GM13977 (cell line): Measurements from ENCODE around the gene OSBPL1A.
A peak's percentile ranks its signal among the peaks of the same experiment; 100 is the strongest.

Experiments used
- DNase-seq: peaks from one replicate; pipeline ENCODE4 v3.0.0; 2012; ENCODE audit warnings: low spot score
- in situ Hi-C: fragments of 300-500 bp; cut with MboI; formaldehyde crosslinking; loops from one replicate; pipeline ENCODE4 v1.12.0; 2022; ENCODE audit warnings: low sequenced_read_pairs, low pct_unique_long_range_greater_than_20kb, mixed read lengths, inconsistent platforms; ENCODE audit not compliant: unreplicated experiment
- TF ChIP-seq, protein P1 (sequence below): IDR thresholded peaks from 2 replicates; pipeline ENCODE4 v1.5.1; 2012; ENCODE audit warnings: mild to moderate bottlenecking, control low read depth; ENCODE audit not compliant: insufficient read depth; ENCODE audit errors: extremely low read depth, missing control alignments

The OSBPL1A gene

DNA sequence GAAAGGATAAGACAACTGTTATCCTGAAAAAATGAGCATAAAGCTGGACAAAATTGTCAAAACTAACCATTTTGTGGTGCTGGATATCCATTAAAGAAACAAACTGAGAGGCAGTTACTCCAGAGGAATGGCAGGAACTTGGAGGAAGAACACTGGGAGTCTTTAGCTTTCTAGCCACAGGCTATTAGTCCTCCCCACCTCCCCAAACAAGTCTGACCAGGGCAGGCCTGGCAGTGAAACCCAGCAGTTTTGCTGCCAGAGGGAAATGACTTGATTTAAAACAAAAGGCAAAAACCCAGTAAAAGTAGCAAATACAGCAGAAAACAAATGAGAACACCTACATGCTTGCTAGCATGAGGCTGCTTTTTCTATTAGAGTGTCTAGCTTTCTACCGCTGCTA lies 34.9 kb downstream of the OSBPL1A start:
- in situ Hi-C loops: loop anchor here (10.0 to 25.0 kb wide), 2 partner anchors 122 to 350 kb away; no protein-coding TSS in a partner anchor
- TF ChIP-seq, protein P1, sequence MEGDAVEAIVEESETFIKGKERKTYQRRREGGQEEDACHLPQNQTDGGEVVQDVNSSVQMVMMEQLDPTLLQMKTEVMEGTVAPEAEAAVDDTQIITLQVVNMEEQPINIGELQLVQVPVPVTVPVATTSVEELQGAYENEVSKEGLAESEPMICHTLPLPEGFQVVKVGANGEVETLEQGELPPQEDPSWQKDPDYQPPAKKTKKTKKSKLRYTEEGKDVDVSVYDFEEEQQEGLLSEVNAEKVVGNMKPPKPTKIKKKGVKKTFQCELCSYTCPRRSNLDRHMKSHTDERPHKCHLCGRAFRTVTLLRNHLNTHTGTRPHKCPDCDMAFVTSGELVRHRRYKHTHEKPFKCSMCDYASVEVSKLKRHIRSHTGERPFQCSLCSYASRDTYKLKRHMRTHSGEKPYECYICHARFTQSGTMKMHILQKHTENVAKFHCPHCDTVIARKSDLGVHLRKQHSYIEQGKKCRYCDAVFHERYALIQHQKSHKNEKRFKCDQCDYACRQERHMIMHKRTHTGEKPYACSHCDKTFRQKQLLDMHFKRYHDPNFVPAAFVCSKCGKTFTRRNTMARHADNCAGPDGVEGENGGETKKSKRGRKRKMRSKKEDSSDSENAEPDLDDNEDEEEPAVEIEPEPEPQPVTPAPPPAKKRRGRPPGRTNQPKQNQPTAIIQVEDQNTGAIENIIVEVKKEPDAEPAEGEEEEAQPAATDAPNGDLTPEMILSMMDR: no peak
- DNase-seq: no peak

DNA sequence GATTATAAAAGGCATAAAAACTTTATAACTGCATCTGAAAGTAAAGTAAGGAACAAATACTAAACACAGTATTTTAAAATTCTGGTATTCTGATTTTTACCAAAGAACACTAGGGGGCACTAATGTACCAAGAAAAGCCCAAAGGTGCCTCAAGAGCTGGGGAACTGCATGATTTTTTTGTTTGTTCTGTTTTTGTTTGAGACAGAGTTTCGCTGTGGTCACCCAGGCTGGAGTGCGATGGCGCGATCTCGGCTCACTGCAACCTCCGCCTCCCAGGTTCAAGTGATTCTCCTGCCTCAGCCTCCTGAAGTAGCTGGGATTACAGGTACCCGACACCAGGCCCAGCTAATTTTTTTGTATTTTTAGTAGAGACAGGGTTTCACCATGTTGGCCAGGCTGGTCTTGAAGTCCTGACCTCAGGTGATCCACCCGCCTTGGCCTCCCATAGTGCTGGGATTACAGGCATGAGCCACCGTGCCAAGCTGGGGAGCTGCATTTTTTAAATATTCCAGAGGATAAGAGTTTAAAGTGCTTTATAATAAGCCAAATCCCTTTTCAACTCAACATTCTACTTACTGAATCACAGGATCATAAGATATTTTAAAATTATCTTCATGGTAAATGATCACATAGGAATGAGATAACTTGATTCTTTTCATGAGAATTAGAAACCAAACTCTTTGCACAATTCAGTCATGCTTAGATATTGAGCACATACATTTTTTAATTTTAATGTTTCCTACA lies 37.7 kb downstream of the OSBPL1A start:
- DNase-seq: peak; percentile 45

DNA sequence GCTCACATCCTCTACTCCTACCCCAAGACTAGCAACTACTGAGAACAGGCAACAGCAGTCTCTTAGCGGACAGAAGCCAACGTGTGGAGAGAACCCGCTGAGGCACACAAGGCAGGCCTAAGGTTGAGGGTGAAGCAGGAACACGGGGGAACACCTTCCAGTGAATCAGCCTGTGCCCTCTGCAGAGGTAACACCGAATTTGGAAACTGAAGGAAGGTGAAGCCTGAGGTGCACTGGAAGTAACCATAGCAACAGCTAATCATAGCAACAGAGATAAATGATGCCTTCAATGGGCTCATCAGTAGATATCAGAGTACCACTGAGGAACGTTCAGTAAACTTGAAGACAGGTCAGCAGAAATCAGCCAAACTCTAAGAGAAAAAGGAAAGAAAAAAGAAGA lies 43.3 kb downstream of the OSBPL1A start:
- TF ChIP-seq, protein P1: no peak
- in situ Hi-C loops: loop anchor here (25.0 kb wide), 1 partner anchor 358 kb away; no protein-coding TSS in a partner anchor
- DNase-seq: no peak

More for the DNA sequence above, 37.7 kb downstream of the OSBPL1A start:
- TF ChIP-seq, protein P1: peak; percentile 52
- in situ Hi-C loops: loop anchor here (10.0 to 25.0 kb wide), 2 partner anchors 125 to 352 kb away; no protein-coding TSS in a partner anchor

DNA sequence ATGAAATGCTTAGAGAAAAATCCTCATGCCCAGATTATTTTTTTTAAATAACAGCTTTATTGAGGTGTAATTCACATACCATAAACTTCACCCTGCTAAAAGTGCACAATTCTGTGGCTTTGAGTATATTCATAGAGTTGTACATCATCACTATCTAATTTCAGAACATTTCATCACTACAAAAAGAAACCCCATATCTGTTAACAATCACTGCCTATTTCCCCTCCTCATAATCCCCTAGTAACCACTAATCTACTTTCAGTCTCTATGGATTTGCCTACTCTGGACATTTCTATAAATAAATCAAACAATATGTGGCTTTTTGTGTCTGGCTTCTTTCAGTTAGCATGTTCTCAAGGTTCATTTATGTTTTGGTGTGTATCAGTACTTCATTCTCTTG lies 51.4 kb downstream of the OSBPL1A start:
- in situ Hi-C loops: no loop called here
- TF ChIP-seq, protein P1: no peak
- no peak for DNase-seq

DNA sequence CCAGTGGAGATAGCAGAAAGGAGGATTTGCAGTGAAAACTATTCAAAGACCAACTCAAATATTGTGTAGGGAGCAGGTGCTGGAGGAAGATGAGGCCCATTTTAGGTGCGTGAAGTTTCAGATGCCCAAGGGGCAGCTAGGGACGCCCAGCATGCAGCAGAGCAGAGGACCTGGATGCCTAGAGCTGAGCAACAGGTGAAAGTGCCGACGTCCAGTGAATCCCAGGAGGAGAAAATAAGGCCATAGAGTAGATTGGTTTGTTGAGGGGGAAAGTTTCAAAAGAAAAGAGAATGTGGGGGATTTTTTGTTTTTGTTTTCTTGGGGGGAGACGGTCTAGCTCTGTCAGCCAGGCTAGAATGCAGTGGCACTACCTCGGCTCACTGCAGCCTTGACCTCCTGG lies 53.1 kb downstream of the OSBPL1A start:
- in situ Hi-C loops: no loop called here
- TF ChIP-seq, protein P1: no peak
- DNase-seq: no peak

DNA sequence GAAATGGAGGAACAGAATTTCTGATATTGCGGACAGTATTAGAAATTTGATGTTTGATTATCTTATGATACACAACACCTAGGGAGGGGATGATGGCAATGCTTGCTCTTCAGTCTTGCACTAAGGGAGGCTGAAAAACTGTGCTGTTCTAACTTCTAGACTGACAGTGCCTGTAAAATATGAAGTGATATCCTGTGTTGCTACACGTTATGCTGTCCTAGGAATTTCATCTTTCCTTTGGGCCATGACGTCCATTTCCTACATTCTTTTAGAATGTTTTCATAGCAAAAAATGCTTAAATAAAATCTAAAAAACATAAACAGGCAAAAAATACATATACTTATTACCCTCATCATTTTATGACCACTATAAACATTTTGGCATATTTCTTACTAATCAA lies 55.3 kb downstream of the OSBPL1A start:
- in situ Hi-C loops: no loop called here
- no peak for DNase-seq
- TF ChIP-seq, protein P1: no peak
